ENCODE measurements around the gene KRTAP3-3.

KRTAP3-3 gene

GRCh38 chr17:40975516-40975915, 18.4 kb downstream of the KRTAP3-3 start:
- no peaks in the 10 kb centered on the region for H3K9me3 ChIP-seq (ENCODE audit: insufficient read depth, low read length)
- no peaks in the 10 kb centered on the region for H3K79me2 ChIP-seq (ENCODE audit: insufficient read depth, low read length)
- no peak for TF ChIP-seq EZH2phosphoT487 (conservative IDR thresholded peaks at IDR 0.05; ENCODE audit: low read length)
- no peak overlapping the region for H3K4me2 ChIP-seq (ENCODE audit: low read depth, low read length, poor library complexity, severe bottlenecking)
- H3K4me3 ChIP-seq (ENCODE audit: insufficient read depth, low read length, poor library complexity, severe bottlenecking): no peak overlapping the region
- no peaks in the 10 kb centered on the region for H3F3A ChIP-seq (ENCODE audit: insufficient read depth)
- no peaks in the 10 kb centered on the region for H3K9me2 ChIP-seq (replicated peaks; ENCODE audit: insufficient read depth, low read length)
- no peaks in the 10 kb centered on the region for H4K20me1 ChIP-seq (ENCODE audit: low read depth, low read length)
- no peaks in the 10 kb centered on the region for H3K36me3 ChIP-seq (ENCODE audit: low read length)
- no peak overlapping the region for H2AFZ ChIP-seq (ENCODE audit: low read depth, low read length, severe bottlenecking)
- H3K27ac ChIP-seq (ENCODE audit: low read depth, low read length): no peak overlapping the region
- no peaks in the 10 kb centered on the region for H3K27me3 ChIP-seq (ENCODE audit: low read length)
- H3K9ac ChIP-seq (ENCODE audit: low read length): no peak overlapping the region

DNA sequence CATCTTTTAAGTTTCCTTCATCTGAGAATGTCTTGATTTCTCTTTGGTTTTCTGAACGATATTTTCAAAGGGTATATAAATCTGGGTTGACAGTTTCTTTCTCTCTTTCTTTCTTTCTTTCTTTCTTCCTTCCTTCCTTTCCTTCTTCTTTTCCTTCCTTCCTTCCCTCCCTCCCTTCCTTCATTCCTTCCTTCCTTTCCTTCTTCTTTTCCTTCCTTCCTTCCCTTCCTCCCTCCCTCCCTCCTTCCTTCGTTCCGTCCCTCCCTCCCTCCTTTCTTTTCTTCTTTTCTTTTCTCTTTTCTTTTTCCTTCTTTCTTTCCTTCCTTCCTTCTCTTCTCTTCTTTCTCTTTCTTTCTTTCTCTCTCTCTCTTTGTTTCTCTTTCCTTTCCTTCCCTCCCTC, 19.6 kb downstream of the KRTAP3-3 start:
- H3K4me2 ChIP-seq (ENCODE audit: low read depth, low read length, poor library complexity, severe bottlenecking): no peak overlapping the region
- TF ChIP-seq EZH2phosphoT487 (conservative IDR thresholded peaks at IDR 0.05; ENCODE audit: low read length) (no peak), CTCF (IDR thresholded peaks at IDR 0.05; ENCODE audit: insufficient read depth, low read length, poor library complexity, severe bottlenecking) (no peak)
- H3K27ac ChIP-seq (ENCODE audit: low read depth, low read length): no peak overlapping the region
- no peak overlapping the region for H3K9ac ChIP-seq (ENCODE audit: low read length)
- no peak overlapping the region for H2AFZ ChIP-seq (ENCODE audit: low read depth, low read length, severe bottlenecking)
- H3K36me3 ChIP-seq (ENCODE audit: low read length): no peaks in the 10 kb centered on the region
- no peaks in the 10 kb centered on the region for H3K27me3 ChIP-seq (ENCODE audit: low read length)
- no peaks in the 10 kb centered on the region for H3K9me3 ChIP-seq (ENCODE audit: insufficient read depth, low read length)
- no peak overlapping the region for H3K4me3 ChIP-seq (ENCODE audit: insufficient read depth, low read length, poor library complexity, severe bottlenecking)
- H3K9me2 ChIP-seq (replicated peaks; ENCODE audit: insufficient read depth, low read length): no peaks in the 10 kb centered on the region
- H4K20me1 ChIP-seq (ENCODE audit: low read depth, low read length): no peaks in the 10 kb centered on the region
- H3F3A ChIP-seq (ENCODE audit: insufficient read depth): no peaks in the 10 kb centered on the region
- no peaks in the 10 kb centered on the region for H3K79me2 ChIP-seq (ENCODE audit: insufficient read depth, low read length)

DNA sequence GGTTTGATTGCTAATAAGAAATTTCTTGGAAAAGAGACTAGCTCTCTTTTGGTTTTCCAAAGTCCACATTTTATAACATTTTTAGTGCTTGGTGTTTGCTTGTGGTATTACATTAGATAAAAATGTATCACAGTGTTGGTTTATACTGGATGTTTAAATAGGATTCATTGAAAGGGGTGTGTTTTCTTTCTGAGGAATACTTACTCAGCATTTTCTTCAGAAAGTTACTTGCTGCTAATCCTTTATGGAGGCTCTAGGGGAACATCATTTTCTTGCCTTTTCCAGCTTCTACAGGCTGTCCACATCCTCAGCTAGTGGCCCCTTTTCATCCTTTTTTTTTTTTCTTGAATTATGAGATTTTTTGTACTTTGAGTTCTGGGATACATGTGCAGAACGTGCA, 26.4 kb downstream of the KRTAP3-3 start:
- H3K79me2 ChIP-seq (ENCODE audit: insufficient read depth, low read length): no peaks in the 10 kb centered on the region
- H3K27me3 ChIP-seq (ENCODE audit: low read length): no peaks in the 10 kb centered on the region
- H3K27ac ChIP-seq (ENCODE audit: low read depth, low read length): no peak overlapping the region
- no peaks in the 10 kb centered on the region for H4K20me1 ChIP-seq (ENCODE audit: low read depth, low read length)
- TF ChIP-seq EZH2phosphoT487 (conservative IDR thresholded peaks at IDR 0.05; ENCODE audit: low read length) (no peak), CTCF (IDR thresholded peaks at IDR 0.05; ENCODE audit: insufficient read depth, low read length, poor library complexity, severe bottlenecking) (no peak)
- no peak overlapping the region for H3K4me3 ChIP-seq (ENCODE audit: insufficient read depth, low read length, poor library complexity, severe bottlenecking)
- H3K9me2 ChIP-seq (replicated peaks; ENCODE audit: insufficient read depth, low read length): no peaks in the 10 kb centered on the region
- H3F3A ChIP-seq (ENCODE audit: insufficient read depth): no peaks in the 10 kb centered on the region
- no peak overlapping the region for H2AFZ ChIP-seq (ENCODE audit: low read depth, low read length, severe bottlenecking)
- H3K9ac ChIP-seq (ENCODE audit: low read length): no peak overlapping the region
- H3K9me3 ChIP-seq (ENCODE audit: insufficient read depth, low read length): no peaks in the 10 kb centered on the region
- H3K4me2 ChIP-seq (ENCODE audit: low read depth, low read length, poor library complexity, severe bottlenecking): no peak overlapping the region
- no peaks in the 10 kb centered on the region for H3K36me3 ChIP-seq (ENCODE audit: low read length)

DNA sequence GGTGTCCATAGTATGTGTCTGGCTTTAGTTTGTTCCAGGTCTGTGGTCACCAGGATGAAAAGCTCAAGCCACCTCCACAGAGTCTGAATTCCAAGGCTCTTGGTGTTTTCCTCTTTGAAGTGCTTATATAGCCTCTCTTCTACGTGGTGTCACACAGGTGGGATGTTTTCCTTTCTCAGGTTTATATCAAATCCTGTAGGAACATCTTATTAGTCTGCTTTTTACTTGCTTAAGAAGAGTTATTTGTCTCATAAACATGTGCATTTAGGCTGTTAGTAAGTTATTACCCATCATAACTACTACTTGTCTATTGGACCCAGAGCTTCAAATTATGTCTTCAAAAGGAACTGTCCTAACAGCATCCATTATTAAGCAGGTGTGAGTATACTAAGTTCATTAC, 27.1 kb downstream of the KRTAP3-3 start, which contains the start of gene KRT39:
Gene KRT39 (minus strand): TSS at position 101 of the 400 bp plus-strand sequence. CDS start 92 bp downstream, at position 9.
- Histone ChIP-seq H3K36me3 (ENCODE audit: low read length) (no peaks in the 10 kb centered on the region), H3F3A (ENCODE audit: insufficient read depth) (no peaks in the 10 kb centered on the region), H3K27ac (ENCODE audit: low read depth, low read length) (no peak within 1 kb of the TSS), H3K4me3 (ENCODE audit: insufficient read depth, low read length, poor library complexity, severe bottlenecking) (no peak within 1 kb of the TSS), H2AFZ (ENCODE audit: low read depth, low read length, severe bottlenecking) (no peak within 1 kb of the TSS), H3K9ac (ENCODE audit: low read length) (no peak within 1 kb of the TSS), H3K27me3 (ENCODE audit: low read length) (no peaks in the 10 kb centered on the region), H3K9me3 (ENCODE audit: insufficient read depth, low read length) (no peaks in the 10 kb centered on the region), H3K4me2 (ENCODE audit: low read depth, low read length, poor library complexity, severe bottlenecking) (no peak within 1 kb of the TSS), H3K79me2 (ENCODE audit: insufficient read depth, low read length) (no peaks in the 10 kb centered on the region), H3K9me2 (replicated peaks; ENCODE audit: insufficient read depth, low read length) (no peaks in the 10 kb centered on the region), H4K20me1 (ENCODE audit: low read depth, low read length) (no peaks in the 10 kb centered on the region)
- no peak for TF ChIP-seq CTCF (IDR thresholded peaks at IDR 0.05; ENCODE audit: insufficient read depth, low read length, poor library complexity, severe bottlenecking)
- no peak for TF ChIP-seq EZH2phosphoT487 (conservative IDR thresholded peaks at IDR 0.05; ENCODE audit: low read length)

Data from SU-DHL-6 (cell line).